Duodenal mucosa (tissue), 2 donors: ENCODE results near the gene PARD3B.

Source experiments
- H3K27ac ChIP-seq: one replicate; pipeline ENCODE4 v1.7.0; 2013; ENCODE audit warnings: low read depth, low read length
- H3K27me3 ChIP-seq, 2 donors: one replicate each; pipeline ENCODE4 v1.7.0; 2013; ENCODE audit warnings: low read length in 2 of 2, control low read depth in 1 of 2; ENCODE audit not compliant: insufficient read depth in 2 of 2, control insufficient read depth in 1 of 2
- H3K36me3 ChIP-seq, 2 donors: one replicate each; pipeline ENCODE4 v1.7.0; 2013; ENCODE audit warnings: low read length in 2 of 2, control low read depth in 1 of 2; ENCODE audit not compliant: insufficient read depth in 2 of 2, control insufficient read depth in 1 of 2
- H3K4me1 ChIP-seq, 2 donors: one replicate each; pipeline ENCODE4 v1.7.0; 2013; ENCODE audit warnings: low read length in 2 of 2, control low read depth in 1 of 2; ENCODE audit not compliant: insufficient read depth in 2 of 2, control insufficient read depth in 1 of 2
- H3K4me3 ChIP-seq, 2 donors: one replicate each; pipeline ENCODE4 v1.7.0; 2013; ENCODE audit warnings: low read length in 2 of 2, low read depth in 1 of 2
- H3K9ac ChIP-seq, 2 donors: one replicate each; pipeline ENCODE4 v1.7.0; 2013; ENCODE audit warnings: low read length in 2 of 2, low read depth in 1 of 2
- H3K9me3 ChIP-seq, 2 donors: one replicate each; pipeline ENCODE4 v1.7.0; 2013; ENCODE audit warnings: low read length in 2 of 2, control low read depth in 1 of 2; ENCODE audit not compliant: control insufficient read depth in 1 of 2

The PARD3B gene

GRCh38 chr2:205464681-205465080 is 919.4 kb downstream of the PARD3B start:
- H3K4me3 ChIP-seq = no peak overlapping the region
- H3K27ac ChIP-seq = no peak overlapping the region
- H3K9ac ChIP-seq = no peak overlapping the region
- no peaks in the 10 kb centered on the region for H3K27me3 ChIP-seq
- H3K9me3 ChIP-seq = no peaks in the 10 kb centered on the region
- H3K36me3 ChIP-seq = no peaks in the 10 kb centered on the region
- no peaks in the 10 kb centered on the region for H3K4me1 ChIP-seq

GRCh38 chr2:205465791-205466190 is 920.5 kb downstream of the PARD3B start:
- Histone ChIP-seq H3K9ac (no peak overlapping the region), H3K4me3 (no peak overlapping the region), H3K4me1 (no peaks in the 10 kb centered on the region), H3K27me3 (no peaks in the 10 kb centered on the region), H3K36me3 (no peaks in the 10 kb centered on the region), H3K9me3 (no peaks in the 10 kb centered on the region), H3K27ac (no peak overlapping the region)

- no peak overlapping the region for H3K4me3 ChIP-seq
- no peaks in the 10 kb centered on the region for H3K9me3 ChIP-seq
- H3K27ac ChIP-seq = no peak overlapping the region
- H3K4me1 ChIP-seq = peaks cover 0 to 6% of the 10 kb centered on the region in 2 donors
- H3K36me3 ChIP-seq = no peaks in the 10 kb centered on the region
- no peaks in the 10 kb centered on the region for H3K27me3 ChIP-seq
- H3K9ac ChIP-seq = no peak overlapping the region
These were observed 926.5 kb downstream of the PARD3B start for GRCh38 chr2:205471776-205472175.

- Histone ChIP-seq H3K27me3 (no peaks in the 10 kb centered on the region), H3K27ac (no peak overlapping the region), H3K9ac (no peak overlapping the region), H3K9me3 (no peaks in the 10 kb centered on the region), H3K4me3 (no peak overlapping the region), H3K4me1 (peaks cover 7 to 15% of the 10 kb centered on the region in 2 donors), H3K36me3 (no peaks in the 10 kb centered on the region)
These were observed 928.5 kb downstream of the PARD3B start for GRCh38 chr2:205473791-205474190.

- no peak overlapping the region for H3K9ac ChIP-seq
- no peaks in the 10 kb centered on the region for H3K27me3 ChIP-seq
- H3K36me3 ChIP-seq = no peaks in the 10 kb centered on the region
- H3K27ac ChIP-seq = no peak overlapping the region
- no peaks in the 10 kb centered on the region for H3K9me3 ChIP-seq
- no peak overlapping the region for H3K4me3 ChIP-seq
- peaks cover 7 to 15% of the 10 kb centered on the region in 2 donors for H3K4me1 ChIP-seq
These were observed 929.6 kb downstream of the PARD3B start for GRCh38 chr2:205474741-205475415.

GRCh38 chr2:205475416-205475768 is 930.1 kb downstream of the PARD3B start:
- Histone ChIP-seq H3K27me3 (no peaks in the 10 kb centered on the region), H3K36me3 (no peaks in the 10 kb centered on the region), H3K9me3 (no peaks in the 10 kb centered on the region), H3K4me1 (peaks cover 7 to 15% of the 10 kb centered on the region in 2 donors), H3K4me3 (no peak overlapping the region), H3K9ac (no peak overlapping the region), H3K27ac (no peak overlapping the region)

GRCh38 chr2:205477016-205477705 is 931.9 kb downstream of the PARD3B start:
- H3K4me3 ChIP-seq = no peak overlapping the region
- no peak overlapping the region for H3K27ac ChIP-seq
- H3K27me3 ChIP-seq = no peaks in the 10 kb centered on the region
- H3K9me3 ChIP-seq = no peaks in the 10 kb centered on the region
- no peaks in the 10 kb centered on the region for H3K36me3 ChIP-seq
- H3K4me1 ChIP-seq = peaks cover 7 to 15% of the 10 kb centered on the region in 2 donors
- no peak overlapping the region for H3K9ac ChIP-seq

GRCh38 chr2:205481861-205482260 is 936.6 kb downstream of the PARD3B start:
- no peak overlapping the region for H3K4me3 ChIP-seq
- H3K27ac ChIP-seq = no peak overlapping the region
- H3K9ac ChIP-seq = no peak overlapping the region
- no peaks in the 10 kb centered on the region for H3K36me3 ChIP-seq
- H3K4me1 ChIP-seq = peaks cover 7 to 8% of the 10 kb centered on the region in 2 donors
- H3K27me3 ChIP-seq = no peaks in the 10 kb centered on the region
- no peaks in the 10 kb centered on the region for H3K9me3 ChIP-seq

- H3K27me3 ChIP-seq = no peaks in the 10 kb centered on the region
- no peak overlapping the region for H3K9ac ChIP-seq
- H3K27ac ChIP-seq = no peak overlapping the region
- peaks cover 5% of the 10 kb centered on the region in 2 donors for H3K4me1 ChIP-seq
- H3K36me3 ChIP-seq = no peaks in the 10 kb centered on the region
- no peak overlapping the region for H3K4me3 ChIP-seq
- H3K9me3 ChIP-seq = no peaks in the 10 kb centered on the region
These were observed 937.3 kb downstream of the PARD3B start for GRCh38 chr2:205482399-205483081.

GRCh38 chr2:205483095-205483494 is 937.8 kb downstream of the PARD3B start:
- H3K27me3 ChIP-seq = no peaks in the 10 kb centered on the region
- no peaks in the 10 kb centered on the region for H3K9me3 ChIP-seq
- H3K36me3 ChIP-seq = no peaks in the 10 kb centered on the region
- H3K4me3 ChIP-seq = no peak overlapping the region
- no peak overlapping the region for H3K27ac ChIP-seq
- no peaks in the 10 kb centered on the region for H3K4me1 ChIP-seq
- no peak overlapping the region for H3K9ac ChIP-seq
